Fibroblast of peridontal ligament (primary cell): ENCODE data around the gene MB.
"Not testable (repeated sequence)": the region's sequence is repeated elsewhere in the genome, so short reads cannot be mapped to it uniquely, and the experiment has no call there.

Experiments
- DNase-seq: peaks from one replicate; pipeline ENCODE4 v3.0.0-alpha.2; 2010; ENCODE audit errors: extremely low read depth

MB gene

GRCh38 chr22:35617137-35617755, at the start of gene MB:
MB (minus strand) TSS chr22:35617329; CDS start chr22:35617257, 72 bp downstream.
- no peak for DNase-seq

- DNase-seq = not testable (repeated sequence)
These were observed 49.6 kb upstream of the MB start for GRCh38 chr22:35666699-35667098.

- no peak for DNase-seq
These were observed 47.9 kb upstream of the MB start for GRCh38 chr22:35664955-35665587.

GRCh38 chr22:35663371-35663770, 46.2 kb upstream of the MB start:
- peak; percentile 82 for DNase-seq

GRCh38 chr22:35662914-35663313, 45.8 kb upstream of the MB start:
- no peak for DNase-seq

GRCh38 chr22:35661464-35661863, 44.3 kb upstream of the MB start:
- peak; percentile 49 for DNase-seq

GRCh38 chr22:35660291-35661127, 43.4 kb upstream of the MB start:
- DNase-seq = no peak

- DNase-seq = no peak
These were observed 40.6 kb upstream of the MB start for GRCh38 chr22:35657571-35658312.

GRCh38 chr22:35656284-35656752, 39.2 kb upstream of the MB start:
- DNase-seq = no peak

- no peak for DNase-seq
These were observed 36.7 kb upstream of the MB start for GRCh38 chr22:35653824-35654223.

GRCh38 chr22:35651085-35651484, 34.0 kb upstream of the MB start:
- DNase-seq = no peak

- DNase-seq = no peak
These were observed 32.6 kb upstream of the MB start for GRCh38 chr22:35649636-35650250.

- no peak for DNase-seq
These were observed 32.0 kb upstream of the MB start for GRCh38 chr22:35649026-35649553.

GRCh38 chr22:35648066-35649025, 31.2 kb upstream of the MB start, which contains the start of gene APOL6:
APOL6 (plus strand) TSS chr22:35648446; CDS start chr22:35656426, 7,980 bp downstream.
- DNase-seq = peak; percentile 89

GRCh38 chr22:35645646-35646045, 28.5 kb upstream of the MB start:
- DNase-seq = no peak

GRCh38 chr22:35643991-35644390, 26.9 kb upstream of the MB start:
- DNase-seq = no peak

GRCh38 chr22:35642305-35642741, 25.2 kb upstream of the MB start:
- DNase-seq = peak; percentile 35

- DNase-seq = no peak
These were observed 24.5 kb upstream of the MB start for GRCh38 chr22:35641494-35642120.

- peak; percentile 92 for DNase-seq
These were observed 21.3 kb upstream of the MB start for GRCh38 chr22:35638410-35638809.
